HG03442 (cell line): Measurements from ENCODE around the gene TMEM43.
A peak's percentile ranks its signal among the peaks of the same experiment; 100 is the strongest.
"Not testable (repeated sequence)": the region's sequence is repeated elsewhere in the genome, so short reads cannot be mapped to it uniquely, and the experiment has no call there.

ENCODE experiments used
- ATAC-seq: cut with Tn5 transposase; IDR thresholded peaks from one replicate; pipeline ENCODE4 v1.9.1; 2021; ENCODE audit warnings: mild to moderate bottlenecking, moderate library complexity; ENCODE audit not compliant: unreplicated experiment

The TMEM43 gene

DNA sequence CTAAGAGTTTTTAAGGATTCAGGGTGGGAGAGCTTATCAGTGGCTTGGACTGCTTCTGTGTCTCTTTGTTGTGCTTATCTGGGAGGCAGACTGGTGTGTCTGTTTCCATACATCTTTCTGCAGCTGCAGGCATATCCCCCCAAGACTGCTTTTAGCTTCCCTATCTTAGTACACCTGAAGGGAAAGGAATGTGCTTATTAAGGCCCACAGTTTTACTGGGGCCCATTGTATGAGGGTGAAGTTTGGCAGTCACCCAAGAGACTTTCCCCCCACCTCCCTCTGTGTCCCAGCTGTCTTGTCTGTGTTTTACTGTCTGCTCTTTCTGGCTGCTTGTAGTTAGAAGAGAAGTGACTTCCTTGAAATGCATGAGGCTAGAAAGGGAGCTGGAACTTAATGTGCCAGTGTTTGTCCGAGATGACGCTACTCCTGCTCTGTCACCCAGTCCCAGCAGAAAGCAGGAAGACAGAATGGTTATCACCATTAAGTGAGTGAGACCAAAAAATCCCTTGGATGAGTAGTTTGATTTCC, 3.9 kb upstream of the TMEM43 start:
- ATAC-seq, result not testable (repeated sequence)

DNA sequence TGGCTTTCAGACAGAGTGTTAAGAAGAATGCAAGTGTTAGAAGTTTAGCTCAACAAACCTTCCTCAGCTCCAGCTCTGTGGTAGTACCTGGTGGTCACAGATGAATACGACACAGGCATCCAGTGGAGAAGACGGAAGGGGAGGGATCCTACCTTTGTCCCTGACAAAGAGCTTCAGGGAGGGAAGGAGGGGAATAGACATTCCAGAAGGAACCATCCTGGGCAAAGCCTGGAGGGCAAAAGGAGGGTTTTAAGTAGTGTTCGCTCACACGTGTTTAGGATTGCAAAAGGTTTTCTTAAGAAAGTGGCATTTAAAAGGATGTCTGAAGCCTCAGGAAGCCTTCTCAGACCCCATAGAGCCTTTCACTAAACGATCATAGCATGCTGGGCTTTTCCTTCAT, 3.0 kb upstream of the TMEM43 start:
- no peak for ATAC-seq

DNA sequence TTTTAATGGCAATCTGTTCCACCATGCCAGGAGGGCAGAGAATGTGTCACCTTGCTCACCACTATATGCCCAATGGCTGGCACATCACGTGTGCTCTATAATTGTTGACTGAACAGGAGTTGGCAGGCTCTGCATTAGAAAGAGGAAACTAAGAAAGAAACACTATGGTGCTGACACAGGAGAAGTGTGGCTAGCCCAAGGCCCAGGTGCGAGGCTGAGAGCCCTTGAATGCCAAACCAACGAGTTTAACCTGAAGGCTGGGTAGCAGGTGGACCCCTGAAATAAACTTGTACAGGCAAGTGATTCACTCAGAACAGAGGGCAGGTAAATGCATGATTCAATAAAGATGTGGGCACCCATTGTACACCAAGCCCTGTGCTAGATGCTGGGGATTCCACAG, 2.6 kb upstream of the TMEM43 start:
- ATAC-seq, result no peak

DNA sequence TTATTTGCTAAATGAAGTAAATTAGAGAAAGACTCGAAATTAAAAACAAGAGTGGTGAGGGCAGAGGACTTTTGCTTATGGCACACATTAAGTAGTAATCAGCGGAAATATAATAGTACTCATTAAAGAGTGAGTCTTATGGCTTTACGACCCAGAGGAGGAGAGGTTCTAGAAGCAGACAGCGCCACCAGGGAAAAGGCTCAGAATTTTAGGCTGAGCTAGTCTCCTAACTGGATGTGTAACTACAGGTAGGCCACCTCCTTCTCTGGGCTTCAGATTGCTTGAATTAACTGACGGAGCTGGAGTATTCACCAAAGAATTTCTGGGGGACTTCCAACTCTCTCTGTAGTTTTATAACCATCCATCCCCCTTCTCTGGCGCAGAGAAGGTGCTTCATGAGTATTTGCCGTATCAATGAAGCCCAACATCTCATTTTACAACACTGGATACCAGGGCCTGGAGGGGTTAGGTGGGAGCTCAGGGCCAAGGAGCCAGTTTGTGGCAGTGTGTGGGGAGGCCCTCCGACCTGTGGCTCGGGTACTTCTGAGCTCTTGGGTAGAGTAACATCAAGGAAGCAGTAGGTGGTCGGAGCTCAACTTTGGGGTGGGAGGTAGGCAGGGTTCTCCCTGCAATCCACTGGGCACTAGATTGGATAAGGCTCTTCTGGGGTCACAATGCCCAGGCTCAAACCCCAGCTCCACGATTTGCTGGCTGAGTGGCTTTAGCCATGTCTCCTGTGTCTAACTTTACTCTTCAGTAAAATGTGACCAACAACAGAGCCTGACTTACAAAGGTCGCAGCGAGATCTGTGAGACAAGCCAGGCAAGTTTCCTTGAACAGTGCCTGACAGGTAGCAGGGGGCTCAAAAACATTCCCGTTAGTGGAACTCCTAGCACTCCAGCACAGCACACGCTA, 1.3 kb upstream of the TMEM43 start:
- no peak for ATAC-seq

DNA sequence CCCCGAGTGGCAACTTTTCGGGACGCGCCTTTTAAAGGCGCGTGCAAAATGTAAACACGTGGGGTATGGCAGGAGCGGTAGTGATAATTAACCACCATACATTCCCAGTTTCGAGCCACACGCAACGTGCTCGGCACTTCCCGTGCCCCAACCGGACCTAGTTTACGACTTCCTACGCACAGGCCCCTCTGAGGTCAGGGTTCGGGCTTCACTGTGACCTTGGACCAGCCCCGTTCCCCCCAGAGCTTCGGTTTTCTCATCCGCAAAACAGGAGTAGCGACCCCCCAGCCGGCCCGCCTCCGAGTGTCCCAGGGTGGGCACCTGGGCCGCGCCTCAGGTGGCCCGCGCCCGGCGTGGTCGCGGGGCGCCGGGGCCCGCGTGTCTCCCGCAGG, 633 bp upstream of the TMEM43 start:
- peak; percentile 42 for ATAC-seq

DNA sequence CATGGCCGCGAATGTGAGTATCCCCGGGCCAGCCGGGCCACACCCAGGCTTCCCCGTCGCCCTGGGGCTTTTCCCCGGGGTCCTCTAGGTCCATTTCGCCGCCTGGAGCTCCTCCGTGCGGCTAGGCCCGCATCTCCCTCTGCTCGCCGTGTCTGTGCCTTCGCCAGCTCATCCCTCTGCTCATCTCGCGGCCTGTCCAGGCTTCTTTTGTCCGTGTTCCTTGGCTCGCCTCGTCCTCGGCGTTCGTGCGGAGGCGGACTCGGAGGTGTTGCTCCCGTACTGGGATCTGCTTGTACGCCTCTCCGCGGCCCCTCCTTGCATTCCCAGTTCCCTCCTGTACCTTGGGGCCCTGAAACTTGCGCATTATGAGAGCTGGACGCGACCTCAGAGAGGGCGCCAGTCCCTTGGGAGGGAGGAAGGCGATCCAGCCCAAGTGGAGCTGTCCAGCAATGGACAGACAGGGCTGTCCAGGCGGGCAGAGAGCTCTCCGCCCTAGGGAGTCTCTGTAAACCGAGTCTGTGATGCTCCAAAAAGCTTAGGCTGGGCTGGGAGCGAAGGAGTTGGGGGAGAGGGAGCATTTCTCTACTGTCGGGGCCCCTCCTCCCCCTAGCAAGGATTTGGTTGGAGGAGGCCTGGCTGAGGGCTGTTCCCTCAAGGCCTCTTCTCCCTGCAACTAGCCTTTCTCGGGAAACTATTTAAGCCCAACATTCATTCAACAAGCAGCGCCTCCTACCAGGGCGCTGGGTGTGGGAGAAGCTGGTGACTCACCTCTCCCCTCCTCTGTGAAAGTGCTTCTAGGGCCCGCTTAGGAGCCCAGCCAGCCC, 553 bp downstream of the TMEM43 start:
- peak; percentile 19 for ATAC-seq

DNA sequence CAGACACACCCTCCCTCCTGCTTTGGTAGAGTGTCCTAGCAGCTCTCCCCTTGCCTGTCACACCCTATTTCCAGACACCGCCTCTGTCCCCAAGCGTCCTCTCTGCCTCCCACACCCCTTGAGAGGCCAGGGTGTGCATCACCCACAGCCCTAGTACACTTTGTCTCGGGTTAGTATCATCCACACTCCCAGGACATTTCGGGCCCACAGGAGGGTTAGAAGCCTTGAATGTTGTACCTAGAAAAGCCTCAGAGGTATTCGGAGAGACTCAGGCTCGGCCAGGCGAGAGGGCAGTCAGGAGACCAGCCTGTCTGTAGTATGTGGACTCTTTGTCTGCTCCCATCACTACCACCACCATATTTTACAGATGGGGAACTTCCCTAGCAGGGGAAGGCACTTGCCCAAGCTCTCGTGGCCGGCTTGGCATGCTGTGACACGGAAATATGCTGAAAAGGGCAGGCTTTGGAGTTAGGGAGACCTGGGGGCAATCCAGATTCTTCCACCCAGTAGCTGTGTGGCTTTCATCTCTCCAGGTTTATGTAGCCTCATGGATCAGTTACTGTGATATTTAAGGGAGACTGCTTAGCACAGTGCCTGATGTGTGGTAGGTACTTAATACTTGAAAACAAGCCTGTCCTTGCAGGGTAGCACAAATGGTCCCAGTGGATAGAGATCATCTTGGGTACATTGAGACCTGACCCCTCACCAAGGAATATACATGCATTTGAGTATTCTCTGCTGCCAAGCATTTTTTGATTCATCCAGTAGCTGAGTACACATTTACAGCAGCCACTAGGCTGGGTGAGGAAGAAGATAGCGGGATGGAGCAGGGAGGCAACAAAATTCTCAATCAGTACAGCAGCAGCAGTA, 1.4 kb downstream of the TMEM43 start:
- ATAC-seq, result no peak

DNA sequence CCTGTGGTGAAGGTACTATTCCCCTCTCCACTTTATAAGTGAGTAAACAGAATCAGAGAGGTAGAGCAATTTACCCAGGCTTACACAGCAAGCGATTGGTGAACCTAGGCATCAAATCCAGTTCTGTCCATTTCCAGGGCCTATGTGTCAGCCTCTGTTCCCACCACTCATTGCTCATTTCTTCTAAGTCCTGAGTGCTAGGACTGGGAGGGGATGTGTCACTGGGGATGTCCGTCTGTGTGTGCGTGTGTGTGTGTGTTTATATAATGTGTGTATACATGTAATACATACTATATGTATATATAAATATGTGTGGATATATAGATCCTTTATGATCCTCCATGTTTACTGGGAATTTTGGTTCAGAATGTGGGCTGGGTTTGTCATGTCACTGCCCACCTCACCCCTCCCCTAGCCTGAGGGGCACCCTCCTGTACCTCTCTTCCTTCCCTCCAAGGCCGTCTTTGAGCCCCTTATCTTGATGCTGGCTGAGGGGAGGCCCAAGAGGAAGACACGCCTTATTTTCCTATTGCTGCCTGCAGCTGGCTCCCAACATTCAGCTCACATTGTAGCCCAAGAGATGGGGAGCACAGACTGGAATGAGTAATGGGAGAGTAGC, 2.1 kb downstream of the TMEM43 start:
- no peak for ATAC-seq

DNA sequence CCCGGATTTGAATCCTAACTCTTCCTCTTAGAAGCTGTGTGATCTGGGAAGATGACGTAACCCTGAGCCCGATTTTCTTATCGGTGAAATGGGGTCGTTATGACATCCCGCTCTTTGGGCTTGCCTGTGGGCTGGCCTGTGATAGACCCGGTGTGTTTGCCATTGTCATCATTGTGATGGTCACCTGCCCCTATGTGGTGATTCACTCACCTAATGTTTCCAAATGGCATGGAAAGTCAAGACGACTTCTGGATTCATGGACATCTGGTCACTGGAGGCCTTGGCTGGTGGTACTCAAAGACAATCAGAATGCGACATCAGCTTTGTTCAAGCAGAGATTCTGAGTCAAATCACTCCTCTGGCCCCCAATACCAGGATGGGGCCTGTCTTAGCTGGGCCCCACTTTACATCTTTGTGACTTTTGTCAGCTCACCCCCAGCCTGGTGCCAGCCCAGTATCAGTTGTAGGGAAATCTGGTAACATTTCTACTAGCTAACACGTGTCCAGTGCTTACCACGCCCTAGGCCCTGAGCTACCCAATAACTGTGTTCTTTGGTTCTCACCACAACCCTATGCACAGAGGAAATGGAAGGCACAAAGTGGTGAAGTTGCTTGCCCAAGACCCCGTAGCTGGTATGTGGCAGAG, 2.8 kb downstream of the TMEM43 start:
- ATAC-seq, result no peak

DNA sequence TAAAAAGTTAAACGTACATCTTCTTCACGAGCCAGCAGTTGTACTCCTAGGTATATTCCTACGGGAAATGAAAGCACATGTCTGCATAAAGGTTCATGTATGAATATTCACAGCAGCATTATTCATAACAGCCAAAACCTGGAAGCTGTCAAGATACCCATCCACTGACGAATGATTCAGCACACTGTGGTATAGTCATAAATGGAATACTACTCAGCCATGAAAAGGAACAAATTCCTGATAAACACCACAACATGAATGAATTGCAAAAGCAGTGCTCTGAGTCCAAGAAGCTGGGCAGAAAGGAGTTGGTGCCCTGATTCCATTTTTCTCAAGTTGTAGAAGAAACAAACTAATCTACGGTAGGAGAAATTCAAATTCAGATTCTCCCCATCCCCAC, 3.9 kb downstream of the TMEM43 start:
- ATAC-seq, result no peak

DNA sequence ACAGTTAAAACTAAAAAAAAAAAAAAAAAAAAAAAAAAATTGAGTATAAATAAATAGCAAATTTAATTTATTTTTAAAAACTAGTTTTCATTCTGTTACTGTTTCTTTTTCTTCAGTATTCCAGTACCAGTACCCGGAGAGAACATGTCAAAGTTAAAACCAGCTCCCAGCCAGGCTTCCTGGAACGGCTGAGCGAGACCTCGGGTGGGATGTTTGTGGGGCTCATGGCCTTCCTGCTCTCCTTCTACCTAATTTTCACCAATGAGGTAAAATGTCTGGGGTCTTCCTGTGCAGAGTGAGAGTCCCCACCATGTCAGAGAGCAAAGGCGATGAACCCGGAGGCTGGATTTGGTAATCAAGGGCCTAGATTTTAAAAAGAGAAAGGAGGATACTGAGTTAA, 4.4 kb downstream of the TMEM43 start:
- ATAC-seq, result no peak

DNA sequence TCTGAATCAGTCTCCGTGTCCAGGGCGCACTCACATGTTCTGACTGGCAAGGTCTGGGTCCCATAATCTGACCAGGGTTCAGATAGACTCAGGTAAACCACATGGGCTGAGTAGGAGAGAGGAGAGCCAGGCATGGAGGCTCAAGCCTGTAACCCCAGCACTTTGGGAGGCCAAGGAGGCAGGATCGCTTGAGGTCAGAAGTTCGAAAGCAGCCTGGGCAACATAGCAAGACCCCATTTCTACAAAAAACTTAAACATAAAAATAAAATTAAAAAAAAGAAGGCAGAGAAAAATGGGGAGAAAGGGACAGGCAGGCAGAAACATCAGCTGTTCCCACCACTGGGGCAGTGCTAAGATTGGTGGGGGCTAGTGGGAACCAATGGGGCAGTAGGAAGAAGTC, 5.4 kb downstream of the TMEM43 start:
- no peak for ATAC-seq

DNA sequence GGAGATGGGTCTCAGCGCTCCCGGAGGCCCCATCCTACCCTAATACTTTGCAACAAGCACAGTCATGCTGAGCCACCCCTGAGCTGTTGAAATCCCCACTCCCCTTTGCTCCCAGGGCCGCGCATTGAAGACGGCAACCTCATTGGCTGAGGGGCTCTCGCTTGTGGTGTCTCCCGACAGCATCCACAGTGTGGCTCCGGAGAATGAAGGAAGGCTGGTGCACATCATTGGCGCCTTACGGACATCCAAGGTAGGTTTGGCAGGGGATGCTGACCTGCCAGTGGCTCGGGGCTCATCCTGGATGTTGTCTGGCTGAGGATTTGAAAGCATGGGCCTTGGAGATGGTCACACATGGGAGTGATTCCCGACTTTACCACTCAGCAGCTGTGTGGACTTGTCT, 5.9 kb downstream of the TMEM43 start:
- no peak for ATAC-seq

DNA sequence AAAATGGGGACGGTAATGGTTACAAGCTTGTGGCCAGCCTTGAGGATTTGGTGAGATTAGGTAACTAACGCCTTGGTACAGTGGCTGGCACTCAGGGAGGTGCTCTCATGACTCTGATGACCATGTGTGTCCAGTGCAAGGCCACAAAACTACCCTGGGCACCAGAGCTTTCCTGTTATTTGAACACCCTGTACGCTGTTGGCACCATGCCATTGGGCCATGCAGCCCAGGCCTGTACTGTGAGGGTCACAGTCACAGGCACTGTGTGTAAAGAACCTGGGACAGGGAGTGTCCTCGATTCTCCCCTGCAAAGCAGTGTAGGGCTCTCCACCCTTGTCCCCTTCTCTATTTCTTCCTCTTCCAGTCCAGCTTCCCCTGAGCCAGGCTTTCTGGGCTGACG, 6.3 kb downstream of the TMEM43 start:
- no peak for ATAC-seq

DNA sequence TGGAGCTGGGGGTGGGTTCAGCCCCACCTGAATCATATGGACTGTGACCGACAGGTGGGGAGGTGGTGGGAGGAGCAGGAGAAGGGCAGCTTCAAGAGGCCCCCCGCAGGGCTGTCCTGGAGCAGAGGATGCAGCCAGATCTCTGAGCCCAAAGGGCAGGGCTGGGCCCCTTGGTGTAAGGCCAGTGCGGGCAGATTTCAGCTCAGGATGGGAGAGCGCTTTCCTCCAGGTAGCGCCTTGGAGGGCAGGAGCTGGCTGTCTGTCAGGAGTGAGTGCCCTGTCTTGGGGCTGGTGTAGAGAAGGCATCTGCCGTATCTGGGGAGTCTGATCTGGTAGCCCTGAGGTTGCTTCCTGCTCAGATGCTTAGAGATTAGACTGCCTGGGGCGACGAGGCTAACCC, 7.3 kb downstream of the TMEM43 start:
- ATAC-seq, result no peak

DNA sequence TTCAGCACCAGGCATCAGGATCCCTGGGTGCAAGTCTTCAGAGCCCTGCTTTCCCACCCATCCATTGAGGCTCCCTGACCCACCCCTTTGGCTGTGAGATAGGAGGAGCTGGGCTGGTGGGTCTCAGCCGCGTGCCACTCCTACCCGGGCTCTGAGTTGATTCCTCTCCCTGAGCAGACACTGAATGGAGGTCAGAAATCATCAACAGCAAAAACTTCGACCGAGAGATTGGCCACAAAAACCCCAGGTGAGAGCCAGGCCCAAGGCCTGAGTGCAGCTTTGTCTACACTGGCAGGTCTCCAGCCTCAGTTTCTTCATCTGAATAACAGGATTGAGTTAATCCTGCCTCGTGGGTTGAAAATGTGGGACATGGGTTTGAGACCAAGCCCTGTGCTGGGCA, 7.8 kb downstream of the TMEM43 start:
- no peak for ATAC-seq

DNA sequence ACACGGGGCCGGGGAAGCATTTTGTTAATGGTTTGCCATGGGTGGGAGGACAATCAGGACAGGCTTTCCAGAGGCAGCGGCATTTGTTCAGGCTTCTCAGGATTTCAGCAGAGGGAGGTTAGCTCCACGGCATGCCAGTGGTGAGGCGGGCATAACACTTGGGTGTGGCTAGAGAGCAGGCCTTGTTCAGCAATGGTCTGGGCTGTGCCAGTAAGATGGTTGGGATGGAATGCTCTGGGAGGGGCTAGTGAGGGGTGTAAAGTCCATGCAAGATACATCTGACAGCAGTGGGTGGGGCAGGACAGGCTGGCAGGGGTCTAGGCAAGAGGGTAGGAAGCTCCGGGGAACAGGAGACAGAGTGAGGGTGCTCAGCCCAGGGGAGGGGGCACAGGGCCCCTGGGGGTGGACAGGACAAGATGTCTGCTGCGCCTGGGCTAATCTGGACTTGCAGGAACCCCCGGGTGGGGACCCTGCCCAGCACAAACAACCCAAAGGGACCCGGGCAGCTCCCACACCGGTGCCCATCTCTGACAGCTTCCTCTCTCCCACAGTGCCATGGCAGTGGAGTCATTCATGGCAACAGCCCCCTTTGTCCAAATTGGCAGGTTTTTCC, 8.4 kb downstream of the TMEM43 start:
- ATAC-seq, result no peak

DNA sequence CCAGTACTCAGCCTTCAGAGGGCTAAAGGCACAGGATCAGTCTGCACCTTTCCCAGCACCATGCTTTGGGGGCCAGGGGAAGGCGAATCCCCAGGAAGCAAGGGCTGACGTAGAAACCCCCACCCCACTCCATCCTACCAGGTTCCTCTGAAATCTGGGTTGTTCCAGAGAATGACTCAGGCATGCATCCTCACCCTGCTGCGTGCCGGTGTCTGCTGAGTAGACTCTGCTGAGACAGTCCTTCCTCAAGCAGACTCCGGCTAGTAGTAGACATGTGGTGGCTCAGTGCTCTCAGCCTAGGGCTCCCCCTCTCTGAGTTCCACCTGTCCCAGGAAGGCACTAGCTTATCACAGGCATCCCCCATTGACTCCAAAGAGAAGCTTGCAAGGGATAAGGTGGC, 9.0 kb downstream of the TMEM43 start:
- no peak for ATAC-seq

DNA sequence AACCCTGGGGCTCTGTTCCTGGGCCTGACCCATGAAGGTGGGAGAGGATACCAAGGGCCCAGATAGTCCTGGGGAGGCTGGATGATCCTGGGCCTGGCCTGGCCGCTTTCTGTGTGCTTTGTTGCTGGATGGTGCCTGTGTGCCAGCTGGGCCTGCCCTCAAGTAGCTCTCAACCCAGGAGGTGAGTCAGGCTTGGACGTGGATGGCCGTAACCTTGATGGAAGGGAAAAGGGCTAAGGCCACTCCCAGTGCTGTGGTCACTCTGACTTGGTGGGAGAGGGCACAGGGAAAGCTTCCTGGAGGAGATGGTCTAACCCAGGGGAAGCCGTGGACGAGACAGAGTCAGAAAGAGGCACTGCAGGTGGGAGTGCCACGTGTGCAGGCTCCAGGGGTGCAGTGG, 9.4 kb downstream of the TMEM43 start:
- no peak for ATAC-seq

DNA sequence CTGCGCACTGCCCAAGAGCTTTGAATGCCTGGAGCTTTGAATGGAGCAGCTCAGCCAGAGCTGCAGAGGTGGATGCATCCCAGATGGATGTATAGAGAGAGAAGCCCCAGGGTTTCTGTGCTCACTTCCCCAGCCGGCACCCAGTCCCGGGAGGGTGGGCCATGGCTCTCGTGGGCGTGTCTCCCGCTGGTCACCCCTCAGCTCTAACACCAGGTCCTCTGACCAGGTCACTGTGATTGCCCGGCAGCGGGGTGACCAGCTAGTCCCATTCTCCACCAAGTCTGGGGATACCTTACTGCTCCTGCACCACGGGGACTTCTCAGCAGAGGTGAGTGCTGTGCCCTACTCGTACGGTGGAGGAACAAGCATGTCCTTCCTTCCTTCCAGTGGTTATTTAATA, 10.7 kb downstream of the TMEM43 start:
- no peak for ATAC-seq
